HG03159 (cell line): ENCODE measurements around the gene HTT-AS.

ENCODE experiments used
- ATAC-seq: cut with Tn5 transposase; IDR thresholded peaks from one replicate; pipeline ENCODE4 v1.9.1; 2021; ENCODE audit warnings: mild to moderate bottlenecking, moderate library complexity; ENCODE audit not compliant: unreplicated experiment

The HTT-AS gene

DNA sequence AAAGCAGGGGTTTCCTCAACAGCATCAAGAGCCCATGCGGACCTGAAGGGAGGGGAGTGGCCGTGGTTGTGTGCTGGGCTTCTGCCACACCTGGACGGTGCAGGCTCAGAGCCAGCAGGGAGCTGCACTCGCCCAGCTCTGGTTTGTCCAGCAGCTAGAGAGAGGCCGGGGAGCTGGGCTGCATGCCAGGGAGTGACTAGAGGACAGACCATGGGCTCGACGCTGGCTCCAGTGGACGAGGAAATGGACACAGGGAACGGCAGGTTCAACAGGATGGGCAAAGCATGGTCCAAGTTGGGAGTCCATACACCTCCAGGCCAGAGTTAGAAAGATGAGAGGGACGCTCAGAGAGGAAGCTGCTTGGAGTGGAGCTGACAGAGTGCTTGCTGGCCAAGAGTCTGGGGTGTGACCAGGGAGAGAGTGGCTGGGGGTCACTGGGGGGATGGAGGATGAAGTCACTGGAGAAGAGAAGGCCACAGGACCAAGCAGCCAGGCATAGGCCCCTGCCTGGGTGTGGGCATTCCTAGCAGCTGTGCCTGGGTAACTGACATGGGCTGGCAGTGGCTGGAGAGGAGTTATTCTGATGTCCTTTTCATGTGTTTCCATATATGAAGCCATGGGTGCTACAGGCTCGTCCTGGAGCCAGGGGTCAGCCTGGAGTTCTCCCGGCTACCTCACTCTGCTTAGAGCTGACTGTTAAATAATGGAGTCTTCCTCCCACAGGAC lies 42.8 kb downstream of the HTT-AS start:
- no peak for ATAC-seq

DNA sequence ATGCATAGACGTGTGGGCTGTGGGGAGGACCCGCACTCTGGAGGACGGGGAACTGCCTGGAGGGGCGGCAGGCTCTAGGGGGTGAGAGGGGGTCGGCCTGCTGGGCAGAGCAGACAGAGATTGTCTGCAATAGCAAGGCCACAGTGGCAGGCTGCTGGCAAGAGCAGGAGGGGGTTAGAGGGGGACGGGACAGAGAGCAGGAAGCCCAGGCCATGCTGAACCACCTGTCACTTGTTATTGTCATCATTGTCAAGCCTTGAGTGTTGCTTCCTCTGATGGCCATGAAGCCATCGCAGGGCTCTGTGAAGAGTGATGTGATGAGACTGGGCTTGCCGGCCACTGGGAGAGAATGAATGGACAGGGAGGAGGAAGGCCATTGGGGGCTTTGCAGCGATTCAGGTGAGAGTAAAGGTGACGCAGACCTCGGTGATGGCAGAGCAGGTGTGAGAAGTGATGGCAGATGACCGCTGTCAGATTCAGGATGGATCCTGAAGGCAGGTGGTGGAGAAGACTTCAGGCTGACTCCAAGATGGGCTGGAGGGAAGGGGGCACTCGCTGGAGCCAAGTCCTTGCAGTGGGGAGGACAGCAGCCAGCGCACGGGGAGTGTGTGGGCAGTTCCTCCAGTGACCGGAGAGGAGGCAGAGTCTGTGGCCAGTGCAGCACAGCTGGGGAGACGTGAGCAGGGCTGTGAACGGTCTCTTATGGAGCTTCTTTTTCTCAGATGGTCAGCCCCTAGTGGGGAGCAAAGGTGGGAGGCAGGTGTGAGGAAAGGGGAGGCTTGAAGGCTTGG lies 43.6 kb downstream of the HTT-AS start:
- no peak for ATAC-seq

DNA sequence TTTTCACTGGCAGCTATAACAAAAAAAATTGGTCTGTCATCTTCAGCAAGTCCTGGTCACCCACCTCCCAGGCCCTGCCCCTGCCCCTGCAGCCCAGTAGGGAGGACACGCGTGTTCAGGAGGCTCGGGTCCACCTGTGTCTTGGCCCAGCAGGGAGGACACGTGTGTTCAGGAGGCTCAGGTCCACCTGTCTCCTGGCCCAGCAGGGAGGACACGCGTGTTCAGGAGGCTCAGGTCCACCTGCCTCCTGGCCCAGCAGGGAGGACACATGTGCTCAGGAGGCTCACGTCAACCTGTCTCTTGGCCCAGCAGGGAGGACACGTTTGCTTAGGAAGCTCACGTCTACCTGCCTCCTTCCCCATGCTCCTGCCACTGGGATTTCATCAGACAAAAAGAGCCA lies 44.9 kb downstream of the HTT-AS start:
- ATAC-seq = no peak

DNA sequence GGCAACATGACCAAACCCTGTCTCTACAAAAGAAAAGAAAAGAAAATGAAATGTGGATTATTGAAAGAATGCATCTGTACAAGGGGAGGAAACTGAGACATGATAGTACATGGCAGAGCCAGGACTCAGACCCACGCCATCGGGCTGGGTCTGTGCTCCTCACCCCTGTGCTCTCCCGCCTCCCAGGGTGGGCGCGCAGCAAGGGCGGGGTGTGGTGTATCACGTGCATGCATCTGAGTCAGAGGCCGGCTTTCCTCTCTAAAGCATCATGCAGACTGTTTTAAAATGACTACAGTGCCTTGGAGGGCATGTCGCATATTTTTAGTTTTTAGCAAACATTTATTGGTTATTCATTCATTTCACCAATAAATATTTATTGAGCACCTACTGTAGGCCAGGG lies 47.8 kb downstream of the HTT-AS start:
- no peak for ATAC-seq

DNA sequence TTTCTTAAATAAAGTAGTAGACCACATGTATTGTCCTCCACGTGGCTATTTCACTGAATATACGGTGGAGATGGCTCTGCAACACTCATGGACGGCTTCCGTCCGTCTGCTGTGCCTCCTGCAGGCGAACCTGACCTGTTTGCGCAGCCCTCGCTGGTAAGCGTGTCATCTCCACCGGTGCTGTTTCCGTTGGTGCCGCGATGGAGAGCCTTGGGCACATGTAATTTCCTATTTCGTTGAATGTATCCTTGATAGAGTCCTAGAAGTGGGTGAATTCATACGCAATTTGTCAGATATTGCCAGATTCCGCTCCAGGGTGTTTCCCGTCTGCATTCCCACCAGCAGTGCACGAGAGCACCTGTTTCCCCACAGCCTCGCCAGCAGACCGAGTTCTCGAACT lies 48.5 kb downstream of the HTT-AS start:
- no peak for ATAC-seq

DNA sequence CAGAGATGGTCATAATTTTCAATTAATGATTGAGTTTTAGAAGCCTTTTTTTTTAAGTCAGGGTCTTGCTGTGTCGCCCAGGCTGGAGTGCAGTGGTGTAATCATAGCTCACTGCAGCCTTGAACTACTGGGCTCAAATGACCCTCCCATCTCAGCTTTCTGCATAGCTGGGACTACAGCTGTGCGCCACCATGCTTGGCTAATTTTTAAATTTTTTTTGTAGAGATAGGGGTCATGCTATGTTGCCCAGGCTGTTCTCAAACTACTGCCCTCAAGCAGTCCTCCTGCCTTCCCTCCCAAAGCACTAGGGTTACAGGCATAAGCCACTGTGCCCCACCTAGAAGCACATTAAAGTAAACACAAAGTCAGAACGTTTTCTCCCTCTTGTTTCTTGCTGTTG lies 51.7 kb downstream of the HTT-AS start:
- ATAC-seq = no peak

DNA sequence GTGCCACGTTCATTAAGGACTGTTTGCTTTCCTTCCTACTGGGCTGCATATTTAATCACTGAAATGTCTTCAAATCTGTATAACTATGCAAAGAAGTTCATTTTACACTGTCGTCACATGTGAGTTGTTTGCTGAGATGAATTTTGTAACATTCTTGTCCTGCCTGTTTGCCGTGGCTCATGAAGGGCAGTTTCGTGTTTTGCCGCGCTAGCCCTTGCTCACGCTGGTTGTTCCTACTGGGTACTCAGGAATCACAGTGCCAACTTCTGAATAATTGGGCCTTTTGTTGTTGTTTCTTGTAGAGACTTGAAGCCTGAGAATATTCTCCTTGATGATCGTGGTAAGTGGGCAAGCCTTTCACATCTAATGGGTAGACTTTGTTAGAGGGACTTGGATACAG lies 52.2 kb downstream of the HTT-AS start:
- no peak for ATAC-seq

DNA sequence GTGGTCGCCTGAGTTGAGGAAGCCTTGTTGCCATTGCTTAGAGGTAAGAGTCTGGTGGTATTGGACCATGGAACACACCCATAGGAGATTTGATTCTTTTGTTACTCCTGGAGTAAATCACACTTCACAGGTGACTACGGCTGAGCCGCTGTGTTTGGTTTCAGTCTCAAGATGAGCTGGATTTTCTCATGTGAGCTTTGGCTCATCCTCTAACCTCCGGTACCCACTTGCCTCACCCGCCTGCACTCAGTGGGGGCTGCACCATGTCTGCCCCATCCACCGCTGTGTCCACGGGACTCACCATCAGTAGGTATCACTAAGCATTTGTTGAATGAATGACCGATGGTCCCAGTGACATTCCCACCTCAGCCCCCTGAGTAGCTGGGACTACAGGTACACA lies 52.7 kb downstream of the HTT-AS start:
- ATAC-seq = no peak

DNA sequence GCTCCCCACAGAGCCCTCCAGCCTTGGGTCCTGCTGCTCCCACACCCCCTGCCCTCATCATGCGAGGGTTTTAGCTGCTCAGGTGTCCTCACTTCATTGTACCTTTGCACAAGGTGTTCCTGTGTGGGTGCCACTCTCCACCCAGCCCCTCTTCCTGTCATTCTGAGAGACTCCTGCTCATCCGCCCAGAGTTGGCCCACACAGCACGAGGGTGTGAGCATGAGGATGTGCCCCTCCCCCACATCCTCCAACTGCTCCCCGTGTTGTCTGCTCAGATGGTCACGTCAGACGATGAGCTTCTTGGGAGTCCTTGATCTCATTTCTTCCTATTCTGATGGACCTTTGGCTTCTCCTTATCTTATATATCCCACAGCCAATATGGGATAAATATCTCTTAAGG lies 53.2 kb downstream of the HTT-AS start:
- ATAC-seq = no peak

DNA sequence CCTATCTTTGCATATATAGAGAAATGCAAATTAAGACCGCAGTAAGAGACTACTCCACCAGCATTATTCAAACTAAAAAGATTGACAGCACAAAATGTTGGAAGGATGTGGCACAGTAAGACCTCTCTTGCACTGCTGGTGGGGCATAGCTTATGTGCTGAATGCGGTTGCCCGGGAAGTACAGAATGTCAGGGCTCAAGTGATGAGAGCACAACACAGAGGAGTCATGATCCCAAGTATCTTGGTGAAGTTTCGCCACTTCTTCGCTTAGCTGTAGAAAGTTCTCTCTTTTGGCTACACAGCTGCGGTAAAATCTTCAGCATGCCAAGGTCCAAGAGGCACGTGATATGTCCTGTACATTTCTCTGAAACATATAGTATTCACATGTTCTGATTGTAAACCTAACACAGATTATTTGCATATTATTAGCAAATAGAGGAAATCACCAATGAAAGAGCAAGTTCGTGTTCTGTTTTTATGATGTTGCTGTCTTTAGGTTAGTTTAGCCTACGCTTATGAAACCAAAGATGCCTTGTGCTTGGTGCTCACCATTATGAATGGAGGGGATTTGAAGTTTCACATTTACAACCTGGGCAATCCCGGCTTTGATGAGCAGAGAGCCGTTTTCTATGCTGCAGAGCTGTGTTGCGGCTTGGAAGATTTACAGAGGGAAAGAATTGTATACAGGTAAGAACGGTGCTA lies 55.0 kb downstream of the HTT-AS start:
- ATAC-seq = no peak

DNA sequence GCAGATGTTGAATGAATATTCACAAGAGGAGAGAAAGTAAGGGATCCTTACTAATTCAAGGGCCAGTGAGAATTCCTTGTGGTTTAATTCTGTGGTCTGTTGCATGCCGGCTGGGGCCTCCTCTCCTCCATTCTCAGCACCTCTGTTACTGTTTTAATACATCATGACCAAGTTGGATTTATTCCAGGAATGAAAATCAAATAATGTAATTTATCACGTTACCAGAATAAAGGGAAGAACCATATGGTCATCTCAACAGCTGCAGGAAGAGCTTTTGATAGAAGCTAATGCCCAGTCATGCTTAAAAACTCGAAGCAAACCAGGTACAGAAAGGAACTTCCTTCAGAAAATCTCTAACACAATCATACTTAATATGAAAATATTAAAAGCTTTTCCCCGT lies 56.8 kb downstream of the HTT-AS start:
- ATAC-seq = no peak

DNA sequence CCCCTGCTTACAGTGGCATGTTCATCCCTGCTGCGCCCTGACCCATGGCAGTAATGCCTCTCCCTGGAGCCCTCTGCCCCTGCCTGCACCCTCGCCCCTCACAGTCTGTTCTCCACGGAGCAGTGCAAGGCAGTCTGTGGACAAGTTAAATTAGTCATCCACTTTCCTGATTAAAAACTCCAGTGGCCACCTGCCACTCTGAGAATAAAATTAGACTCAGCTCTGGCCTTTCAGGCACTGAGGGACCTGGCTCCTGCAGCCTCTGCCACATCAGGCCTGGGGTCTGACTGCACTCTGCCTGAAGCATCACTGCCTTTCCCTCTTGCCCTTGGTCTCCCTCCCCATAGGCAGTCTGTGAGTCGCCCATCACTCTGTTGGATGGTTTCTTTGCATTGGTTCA lies 57.4 kb downstream of the HTT-AS start:
- ATAC-seq = no peak

DNA sequence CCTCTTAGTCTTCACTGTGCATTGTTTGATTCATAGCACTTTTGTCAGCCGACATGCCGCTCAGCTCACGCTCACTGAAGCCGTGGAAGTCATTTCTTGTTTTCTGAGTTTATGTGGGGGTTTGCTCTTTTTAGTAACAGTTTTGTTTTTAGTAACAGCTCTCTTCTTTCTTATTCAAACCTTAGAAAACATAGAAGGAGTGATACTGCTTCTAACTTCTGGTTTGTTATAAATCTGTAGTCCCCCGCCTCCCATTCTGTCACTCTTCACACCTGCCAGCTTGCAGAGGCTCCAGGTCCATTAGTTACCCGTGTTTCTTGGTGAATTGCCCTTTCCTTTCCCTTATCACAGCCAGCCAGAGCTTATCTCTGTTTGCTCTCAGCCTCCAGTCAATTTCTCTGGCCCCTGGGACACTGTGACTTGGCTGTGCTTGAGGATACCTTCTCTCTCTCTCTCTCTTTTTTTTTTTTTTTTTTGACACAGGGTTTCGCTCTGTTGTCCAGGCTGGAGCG lies 60.4 kb downstream of the HTT-AS start:
- ATAC-seq = no peak
